GM19351 (cell line): ENCODE data around the gene CENPX.

Experiments used
- ATAC-seq: cut with Tn5 transposase; IDR thresholded peaks from one replicate; pipeline ENCODE4 v1.9.1; 2021; ENCODE audit warnings: mild to moderate bottlenecking, moderate library complexity; ENCODE audit not compliant: unreplicated experiment

Gene CENPX

DNA sequence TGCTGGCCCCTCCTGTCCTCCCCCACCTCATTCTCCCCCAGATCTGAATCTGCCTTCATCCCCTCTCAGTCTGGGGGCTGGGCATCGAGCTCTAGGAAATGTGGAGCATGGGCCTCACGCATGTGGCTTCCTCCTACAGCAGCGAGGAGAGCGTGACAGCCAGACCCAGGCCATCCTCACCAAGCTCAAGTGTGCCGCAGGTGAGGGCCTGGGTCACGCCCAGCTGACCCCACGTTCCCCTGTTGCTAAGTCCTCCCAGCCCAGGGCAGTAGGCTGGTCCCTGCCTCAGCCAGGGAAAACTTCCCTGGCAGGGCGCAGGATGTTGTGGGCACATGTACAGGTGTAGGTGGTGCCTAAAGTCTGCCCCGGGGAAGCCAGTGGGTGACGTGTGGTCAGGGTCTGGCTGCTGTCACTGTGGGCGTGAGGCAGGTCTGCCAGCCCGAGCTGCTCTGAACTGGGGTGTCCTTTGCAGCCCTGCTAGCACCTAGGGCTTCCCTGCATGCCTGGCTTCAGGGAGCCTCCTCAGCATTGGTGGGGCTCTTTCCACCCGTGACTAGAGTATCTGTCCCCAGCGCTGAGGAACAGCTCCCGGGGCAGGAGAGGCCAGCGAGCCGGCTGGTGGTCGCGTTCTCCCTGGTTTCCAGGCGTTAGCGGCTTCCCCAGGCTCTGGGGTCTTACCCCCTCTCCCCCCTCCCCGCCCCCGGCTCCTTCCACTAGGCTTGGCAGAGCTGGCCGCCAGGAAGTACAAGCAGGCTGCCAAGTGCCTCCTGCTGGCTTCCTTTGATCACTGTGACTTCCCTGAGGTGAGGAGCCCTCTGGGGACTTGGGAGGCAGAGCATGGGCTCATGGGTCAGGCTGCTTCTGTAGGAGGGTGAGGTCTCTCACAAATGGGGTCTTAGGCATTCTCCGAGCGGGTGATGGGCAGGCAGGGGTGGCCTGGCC lies 32.6 kb upstream of the CENPX start:
- no peak for ATAC-seq

DNA sequence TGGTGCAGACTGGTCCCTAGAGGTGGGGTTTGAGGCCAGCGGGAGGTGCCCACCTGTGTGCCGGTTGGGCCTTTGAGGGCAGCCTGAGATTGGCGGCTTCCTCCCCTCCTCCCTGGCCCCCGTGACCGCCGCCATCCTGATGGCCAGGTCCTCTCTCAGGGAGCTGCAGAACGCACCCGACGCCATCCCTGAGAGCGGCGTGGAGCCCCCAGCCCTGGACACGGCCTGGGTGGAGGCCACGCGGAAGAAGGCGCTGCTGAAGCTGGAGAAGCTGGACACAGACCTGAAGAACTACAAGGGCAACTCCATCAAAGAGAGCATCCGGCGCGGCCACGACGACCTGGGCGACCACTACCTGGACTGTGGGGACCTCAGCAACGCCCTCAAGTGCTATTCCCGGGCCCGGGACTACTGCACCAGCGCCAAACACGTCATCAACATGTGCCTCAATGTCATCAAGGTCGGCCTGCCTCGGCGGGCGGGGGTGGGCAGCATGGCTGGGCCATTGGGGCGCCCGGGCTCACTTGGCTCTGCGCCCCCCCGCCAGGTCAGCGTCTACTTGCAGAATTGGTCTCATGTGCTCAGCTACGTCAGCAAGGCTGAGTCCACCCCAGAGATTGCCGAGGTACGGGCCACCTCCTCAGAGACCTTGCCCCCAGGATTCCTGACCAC lies 31.8 kb upstream of the CENPX start:
- ATAC-seq, result no peak

DNA sequence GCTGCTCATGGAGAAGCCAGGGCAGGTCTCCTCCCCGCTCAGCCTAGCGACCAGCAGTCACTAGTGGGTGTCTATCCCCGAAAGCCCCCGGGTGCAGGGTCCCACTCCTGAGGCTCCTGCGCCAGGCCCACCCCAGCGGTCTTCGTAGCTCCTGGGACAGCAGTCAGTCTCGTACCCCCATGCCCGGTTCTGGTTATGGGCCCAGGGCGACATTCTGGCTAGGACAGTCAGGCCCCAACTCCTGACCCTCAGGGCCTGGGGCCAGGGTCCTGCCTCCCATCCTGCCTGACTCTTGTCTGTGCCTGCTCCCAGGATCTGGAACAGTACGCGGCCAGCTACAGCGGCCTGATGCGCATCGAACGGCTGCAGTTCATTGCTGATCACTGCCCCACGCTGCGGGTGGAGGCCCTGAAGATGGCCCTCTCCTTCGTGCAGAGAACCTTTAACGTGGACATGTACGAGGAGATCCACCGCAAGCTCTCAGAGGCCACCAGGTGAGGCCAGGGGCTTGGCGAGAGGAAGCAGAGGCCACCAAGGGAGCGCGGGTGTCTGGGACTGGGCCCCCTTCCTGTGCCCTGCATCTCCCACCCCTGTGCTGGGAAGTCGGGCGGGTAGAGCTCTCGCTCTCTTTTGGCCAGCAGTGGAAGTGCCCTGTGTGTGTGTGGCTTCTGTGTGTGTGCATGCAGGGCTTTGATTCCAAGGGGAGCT lies 31.0 kb upstream of the CENPX start:
- no peak for ATAC-seq

DNA sequence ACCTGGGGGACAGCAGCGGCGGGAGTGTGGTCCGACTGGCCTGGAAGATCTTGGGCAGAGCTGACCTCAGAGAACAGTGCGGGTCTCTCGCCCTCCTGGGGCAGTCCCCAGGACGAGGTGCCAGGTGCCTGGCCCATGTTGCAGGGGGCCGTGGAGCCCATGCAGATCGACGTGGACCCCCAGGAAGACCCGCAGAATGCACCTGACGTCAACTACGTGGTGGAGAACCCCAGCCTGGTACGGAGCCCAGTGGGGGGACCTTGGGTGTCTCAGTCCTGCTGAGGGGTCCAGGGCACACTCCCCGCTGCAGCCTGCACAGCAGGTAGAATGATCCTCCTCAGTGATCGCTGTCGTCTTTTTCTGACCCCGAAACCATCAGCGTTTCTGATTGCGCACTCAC lies 30.5 kb upstream of the CENPX start:
- no peak for ATAC-seq

DNA sequence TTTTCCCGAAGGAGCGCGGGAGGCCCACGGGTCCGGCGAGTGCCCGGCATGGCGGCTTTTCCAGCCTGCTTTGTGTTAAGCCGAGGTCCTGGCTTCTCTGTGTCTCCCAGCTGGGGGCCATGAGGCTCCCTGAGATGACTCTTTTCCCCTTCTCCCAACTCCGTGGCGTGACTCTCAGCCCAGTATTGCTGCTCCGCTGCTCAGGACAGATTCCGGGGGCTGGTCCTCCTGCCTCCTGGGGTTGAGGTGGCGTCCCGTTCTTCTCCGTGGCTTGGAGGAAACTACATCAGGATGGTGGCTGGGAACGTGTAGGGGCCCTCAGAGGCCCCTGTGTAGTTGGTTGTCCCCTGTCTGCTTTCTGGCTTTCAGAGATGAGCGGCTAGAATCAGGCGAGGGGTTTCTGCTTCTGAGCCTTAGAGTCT lies 30.0 kb upstream of the CENPX start:
- no peak for ATAC-seq

DNA sequence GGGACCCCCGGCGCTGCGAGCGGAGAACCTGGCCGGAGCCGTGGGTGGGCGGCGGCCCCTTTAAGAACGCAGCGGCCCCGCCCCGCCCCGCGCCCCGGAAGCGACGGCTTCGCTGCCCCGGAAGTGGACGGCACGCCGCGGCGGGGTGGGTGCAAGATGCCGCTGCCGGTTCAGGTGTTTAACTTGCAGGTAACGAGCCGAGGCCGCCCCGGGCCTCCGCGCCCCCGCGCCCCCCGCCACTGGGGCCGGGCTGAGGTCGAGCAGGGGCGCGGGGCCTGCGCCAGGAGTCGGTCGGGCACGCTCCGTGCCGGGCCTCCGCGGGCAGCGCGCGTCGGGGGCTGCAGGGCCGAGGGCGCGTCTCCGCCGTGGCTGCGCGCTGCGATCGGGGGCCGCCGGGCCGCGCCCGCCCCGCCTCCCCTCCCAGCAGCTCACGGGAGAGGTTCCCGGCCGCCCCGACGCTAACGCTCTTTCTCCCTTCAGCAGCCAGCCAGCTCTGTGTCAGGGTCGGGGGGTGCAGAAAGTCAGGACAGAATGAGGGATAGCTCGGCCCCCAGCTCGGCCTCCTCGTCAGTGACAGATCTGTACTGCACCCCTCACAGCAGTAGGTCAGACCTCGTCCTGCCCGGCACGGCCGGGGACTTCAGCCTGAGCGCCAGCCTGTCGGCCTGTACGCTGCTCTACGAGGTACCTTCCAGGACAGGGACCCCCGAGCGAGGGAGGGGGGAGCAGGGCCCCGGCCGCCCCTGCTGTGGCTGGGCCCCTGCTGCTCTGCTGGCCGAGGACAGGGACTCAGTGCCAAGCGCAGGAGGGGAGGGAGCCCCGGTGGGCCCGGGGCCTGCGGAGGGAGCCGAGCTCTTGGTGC lies 29.3 kb upstream of the CENPX start, which contains the start of the genes GPS1 and RFNG:
Gene GPS1 (plus strand): TSS at position 123 of the 862 bp plus-strand sequence. CDS start 34 bp downstream, at position 157.
Gene RFNG (minus strand): TSS at position 36 of the 862 bp plus-strand sequence. CDS start 45 bp downstream, outside the sequence.
- ATAC-seq, result no peak

DNA sequence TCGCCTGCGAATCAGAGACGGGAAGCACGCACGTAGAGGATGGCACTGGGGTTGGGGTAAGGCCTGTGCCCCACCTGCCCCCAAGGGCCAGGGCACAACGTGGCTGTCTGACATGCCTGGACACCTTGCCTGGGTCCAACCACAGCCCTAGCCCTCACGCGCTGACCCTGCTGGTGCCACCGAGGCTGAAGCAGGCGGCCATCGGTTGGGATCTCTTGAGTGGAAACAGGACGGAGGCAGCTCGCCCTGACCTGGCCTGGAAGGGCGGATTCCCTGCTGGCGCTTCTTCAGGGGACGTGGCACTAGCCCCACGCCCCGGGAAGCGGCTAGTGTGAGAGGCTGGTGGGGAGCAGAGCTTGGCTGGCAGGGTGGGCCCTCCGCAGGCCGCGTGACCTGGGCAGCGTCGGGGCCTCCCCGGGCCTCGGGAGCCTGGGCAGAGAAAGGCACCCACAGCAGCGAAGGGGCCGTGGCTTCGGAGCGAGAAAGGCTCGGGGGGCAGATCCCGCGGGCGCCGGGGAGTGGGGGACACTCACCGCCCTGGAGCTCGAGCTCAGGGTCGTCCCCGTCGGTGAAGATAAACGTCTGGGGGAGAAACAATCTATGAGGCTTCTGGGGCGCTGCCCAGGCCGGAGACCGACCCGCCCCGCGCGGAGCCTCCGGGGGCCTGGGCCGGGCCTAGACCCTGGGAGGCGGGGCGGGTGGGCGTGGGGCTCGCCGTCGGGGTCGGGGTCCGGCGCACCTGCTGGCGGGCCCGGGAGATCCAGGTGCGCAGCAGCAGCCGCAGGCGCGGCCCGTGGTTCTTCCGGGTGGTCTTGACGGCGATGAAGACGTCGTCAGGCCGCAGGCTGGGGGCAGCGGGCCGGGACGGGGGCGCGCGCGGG lies 28.3 kb upstream of the CENPX start:
- ATAC-seq, result no peak

DNA sequence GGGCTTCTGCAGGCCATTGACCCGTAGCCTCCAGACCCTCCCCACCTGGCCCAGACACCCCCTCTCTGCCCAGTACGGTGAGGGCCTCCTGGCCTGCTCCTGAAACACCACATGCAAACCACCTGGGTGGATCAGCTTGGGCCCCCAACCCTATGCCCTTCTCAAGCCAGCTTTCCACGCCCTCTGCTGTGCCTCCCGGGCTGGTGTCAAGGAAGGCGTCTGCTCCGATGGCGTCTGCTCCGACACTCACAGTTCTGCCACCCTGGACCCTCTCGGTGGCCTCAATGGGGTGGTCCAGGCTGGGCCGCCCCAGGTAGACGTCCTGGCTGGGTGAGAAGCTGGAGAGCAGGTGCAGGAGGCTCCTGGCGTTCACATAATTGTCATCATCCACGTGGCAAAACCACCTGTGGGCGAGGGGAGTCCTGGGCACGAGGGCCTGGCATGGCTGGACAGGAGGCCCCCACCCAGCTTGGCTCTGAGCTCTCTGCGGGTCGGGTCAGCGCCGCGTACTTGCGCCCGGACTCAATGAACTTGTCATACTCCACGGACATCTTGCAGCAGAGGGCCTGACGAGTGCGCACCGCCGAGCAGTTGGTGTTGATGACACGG lies 27.6 kb upstream of the CENPX start:
- ATAC-seq, result no peak

DNA sequence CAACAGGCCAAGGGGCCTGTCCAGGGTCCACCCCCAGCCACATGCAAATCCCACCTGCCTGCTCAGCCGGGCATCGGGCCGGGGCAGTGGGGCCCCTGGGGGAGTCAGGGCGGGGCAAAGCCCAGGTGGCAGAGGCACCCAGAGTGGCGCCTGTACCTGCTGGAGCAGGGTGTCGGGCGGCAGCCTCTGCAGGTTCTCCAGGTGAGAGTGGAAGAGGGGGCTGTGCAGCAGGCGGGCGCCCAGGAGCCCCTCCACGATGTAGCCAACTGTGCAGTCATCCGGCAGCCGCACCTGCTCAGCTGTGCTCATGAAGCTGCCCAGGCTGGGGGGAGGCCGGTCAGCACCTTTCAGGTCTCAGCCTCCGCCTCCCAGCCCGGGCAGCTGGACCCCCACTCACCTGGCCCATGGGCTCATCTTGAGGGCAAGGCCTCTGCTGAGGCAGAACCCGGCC lies 26.9 kb upstream of the CENPX start:
- no peak for ATAC-seq

DNA sequence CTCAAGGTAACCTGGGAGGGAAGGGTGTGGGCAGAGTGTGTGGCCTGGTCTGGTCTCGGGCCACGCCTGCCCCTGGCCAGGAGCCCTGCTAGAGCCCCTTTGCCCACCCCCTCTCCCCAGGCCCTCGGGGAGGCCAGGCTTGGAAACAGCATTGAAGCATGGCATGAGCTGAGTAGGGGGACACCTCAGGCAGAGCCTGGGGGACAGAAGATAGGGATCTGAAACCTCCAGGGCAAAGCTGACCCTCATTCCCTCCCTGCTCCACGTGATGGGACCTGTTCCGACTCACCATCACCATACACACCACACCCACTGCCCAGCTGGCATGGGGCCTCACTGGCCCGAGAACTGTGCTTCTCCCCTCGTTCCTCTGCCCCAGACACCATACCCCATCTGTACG lies 26.4 kb upstream of the CENPX start:
- ATAC-seq, result no peak

DNA sequence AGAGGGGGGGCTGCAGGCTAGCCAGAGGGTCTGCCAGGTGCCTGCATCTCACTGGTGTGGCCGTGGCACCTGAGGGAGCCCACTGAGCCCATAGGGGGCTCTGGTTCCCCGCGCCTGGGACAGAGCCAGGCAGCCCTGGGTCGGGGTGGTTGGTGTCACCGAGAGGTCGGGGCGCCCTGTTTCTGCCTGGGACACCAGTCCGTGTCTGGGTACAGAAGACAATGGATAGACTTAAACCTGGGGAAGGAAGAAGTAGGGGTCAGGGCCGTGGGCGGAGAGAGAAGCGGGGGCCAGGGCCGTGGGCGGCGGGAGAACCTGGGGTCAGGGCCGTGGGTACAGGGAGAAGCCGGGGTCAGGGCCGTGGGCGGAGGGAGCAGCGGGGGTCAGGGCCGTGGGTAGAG lies 25.9 kb upstream of the CENPX start:
- no peak for ATAC-seq

DNA sequence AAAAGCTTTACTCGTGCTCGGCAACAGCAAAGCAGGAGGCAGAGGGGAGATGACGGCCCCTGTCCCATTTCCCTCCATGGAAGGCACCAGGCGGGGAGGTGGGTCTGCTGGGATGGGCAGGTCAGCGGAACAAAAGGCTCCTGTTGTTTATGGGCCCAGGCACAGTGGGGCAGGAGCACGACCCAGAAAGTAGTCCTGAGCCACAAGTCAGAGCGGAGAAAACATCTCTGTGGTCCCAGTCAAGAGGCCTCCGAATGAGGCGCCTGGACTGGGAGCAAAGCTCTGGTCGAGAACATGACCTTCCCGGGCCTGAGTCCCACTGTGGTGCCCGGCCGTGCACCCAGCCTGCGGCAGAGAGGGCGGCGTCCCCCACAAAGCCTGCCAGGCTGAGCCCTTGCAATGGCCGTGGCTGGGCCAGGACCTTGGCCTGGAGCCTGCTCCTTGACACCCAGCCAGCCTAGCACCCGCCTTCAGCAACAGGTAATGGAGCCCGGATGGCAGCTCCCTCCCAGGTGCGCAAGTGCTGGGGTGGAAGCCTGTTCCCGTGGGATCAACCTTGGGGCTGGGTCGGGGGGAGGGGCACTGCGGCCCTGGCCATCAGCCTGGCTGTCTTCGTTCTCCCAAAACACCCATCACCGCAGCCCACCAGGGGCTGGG lies 25.4 kb upstream of the CENPX start:
- no peak for ATAC-seq

DNA sequence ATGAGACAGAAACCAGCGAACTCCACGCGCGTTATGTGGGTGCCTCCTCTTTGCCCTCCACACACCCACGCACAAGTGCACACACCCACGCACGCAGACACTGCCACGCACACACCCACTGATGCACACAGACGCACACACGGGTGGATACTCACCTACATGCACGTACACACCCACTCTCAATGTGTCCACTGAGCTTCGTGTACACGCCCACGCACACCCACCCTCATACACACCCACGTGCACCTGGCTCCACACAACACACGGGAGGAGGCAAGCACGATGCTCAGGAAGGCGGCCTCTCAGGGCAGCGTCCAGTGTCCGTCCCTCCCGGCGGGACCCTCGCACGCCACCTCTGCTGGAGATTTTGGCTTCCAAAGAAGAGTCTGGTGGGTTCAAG lies 24.7 kb upstream of the CENPX start:
- ATAC-seq, result no peak

DNA sequence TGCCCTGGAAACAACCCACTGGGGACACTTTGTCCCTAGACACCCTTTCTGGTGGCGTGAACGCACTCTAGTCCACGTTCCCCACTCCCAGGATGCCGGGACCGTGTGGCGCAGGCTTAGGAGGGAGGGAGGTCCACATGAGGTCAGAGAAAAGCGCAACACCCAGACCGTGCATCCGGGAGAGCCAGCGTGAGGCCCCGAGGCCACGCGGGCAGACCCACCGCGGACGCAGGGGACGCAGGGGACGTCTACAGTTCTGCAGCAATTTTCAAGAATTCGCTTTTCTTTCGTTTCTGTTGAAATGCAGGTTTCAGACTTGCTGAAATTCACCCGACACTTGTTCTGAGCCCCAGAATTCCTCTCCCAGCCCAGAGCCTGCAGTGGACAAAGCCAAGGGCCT lies 24.2 kb upstream of the CENPX start:
- no peak for ATAC-seq

DNA sequence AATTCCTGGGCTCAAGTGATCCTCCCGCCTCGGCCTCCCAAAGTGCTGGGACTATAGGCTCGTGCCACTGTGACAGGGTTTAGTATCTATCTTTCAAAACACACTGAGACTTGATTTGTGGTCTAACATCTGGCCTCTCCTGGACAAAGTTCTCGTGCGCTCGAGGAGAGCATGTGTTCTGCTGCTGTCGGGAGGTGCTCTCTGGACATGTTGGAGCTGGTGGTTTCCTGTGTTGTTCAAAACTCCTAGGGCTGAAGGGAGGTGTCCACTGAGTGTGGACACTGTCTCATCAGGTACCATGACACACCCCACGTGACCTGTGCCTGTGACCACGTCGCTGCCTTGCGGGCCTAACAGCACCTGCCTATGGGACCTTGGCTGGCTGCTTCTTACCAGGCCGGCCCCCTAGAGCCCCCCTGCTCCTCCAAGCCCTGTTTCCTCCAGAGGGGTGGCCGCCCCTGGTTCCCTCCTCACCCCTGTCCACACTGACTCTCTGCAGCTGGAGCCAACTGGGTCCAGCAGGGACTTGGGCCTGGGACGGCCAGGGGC lies 23.3 kb upstream of the CENPX start:
- ATAC-seq, result no peak

DNA sequence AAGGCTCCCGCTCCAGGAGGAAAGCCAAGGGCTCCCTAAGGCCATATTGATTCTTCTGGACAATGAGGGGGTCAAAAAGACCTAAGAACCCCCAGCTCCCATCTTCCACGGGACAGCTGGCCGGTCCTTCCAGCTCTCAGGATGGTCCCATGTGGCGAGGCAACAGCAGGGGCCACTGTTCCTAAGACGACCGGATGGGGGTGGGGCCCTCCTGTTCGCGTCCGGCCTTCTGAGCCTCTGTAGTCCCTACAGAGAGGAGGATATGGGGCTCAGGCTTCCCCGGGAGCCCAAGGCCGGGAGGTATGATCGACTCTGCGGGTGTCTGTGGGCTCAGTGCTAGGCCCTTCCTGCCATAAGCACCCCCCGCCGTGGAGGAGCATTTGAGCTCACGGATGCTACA lies 20.8 kb upstream of the CENPX start:
- no peak for ATAC-seq

DNA sequence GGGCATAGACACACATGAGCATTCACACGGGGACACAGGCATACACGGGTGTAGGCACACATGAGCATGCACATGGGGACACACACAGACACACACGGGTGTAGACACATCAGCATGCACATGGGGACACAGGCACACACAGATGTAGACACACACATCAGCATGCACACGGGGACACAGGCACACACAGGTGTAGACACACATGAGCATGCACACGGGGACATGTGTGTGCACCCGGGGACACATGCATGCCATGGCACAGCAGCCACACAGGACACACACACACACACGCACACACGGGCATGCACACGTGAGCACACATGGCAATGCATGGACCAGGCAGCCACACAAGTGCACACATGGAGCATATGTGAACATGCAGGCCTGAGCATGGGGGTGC lies 20.0 kb upstream of the CENPX start:
- no peak for ATAC-seq

DNA sequence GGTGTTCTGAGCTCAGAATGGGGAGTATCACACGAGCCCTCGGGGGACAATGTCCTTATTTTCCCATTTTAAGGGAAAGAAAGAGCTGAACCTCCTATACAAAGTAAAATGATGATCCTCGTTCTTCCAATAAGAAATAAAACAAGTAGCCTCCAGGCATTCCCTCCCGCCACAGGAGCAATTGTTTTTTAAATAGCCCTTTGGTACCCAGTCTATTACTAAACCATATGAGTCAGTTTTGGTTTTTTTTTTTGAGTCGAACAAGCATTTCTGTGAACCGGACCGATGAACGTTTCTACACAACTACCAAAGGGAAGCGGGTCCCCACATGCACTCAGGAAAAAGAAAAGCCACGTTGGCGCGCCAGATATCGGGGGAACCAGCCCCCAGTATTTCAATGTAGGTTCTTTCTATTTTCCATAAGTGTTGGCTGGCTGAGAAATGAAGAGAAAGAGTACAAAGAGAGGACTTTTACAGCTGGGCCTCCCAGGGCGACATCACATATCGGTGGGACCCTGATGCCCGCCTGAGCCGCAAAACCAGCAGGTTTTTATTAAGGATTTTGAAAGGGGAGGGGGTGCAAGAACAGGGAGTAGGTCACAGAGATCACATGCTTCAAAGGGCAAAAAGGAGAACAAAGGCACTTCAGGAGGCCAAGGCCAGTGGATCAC lies 18.6 kb upstream of the CENPX start:
- ATAC-seq, result no peak
